Measurements from ENCODE around the gene HAPLN2.
A peak's percentile ranks its signal among the peaks of the same experiment; 100 is the strongest.
"Not testable (repeated sequence)": the region's sequence is repeated elsewhere in the genome, so short reads cannot be mapped to it uniquely, and the experiment has no call there.

HAPLN2 gene

DNA sequence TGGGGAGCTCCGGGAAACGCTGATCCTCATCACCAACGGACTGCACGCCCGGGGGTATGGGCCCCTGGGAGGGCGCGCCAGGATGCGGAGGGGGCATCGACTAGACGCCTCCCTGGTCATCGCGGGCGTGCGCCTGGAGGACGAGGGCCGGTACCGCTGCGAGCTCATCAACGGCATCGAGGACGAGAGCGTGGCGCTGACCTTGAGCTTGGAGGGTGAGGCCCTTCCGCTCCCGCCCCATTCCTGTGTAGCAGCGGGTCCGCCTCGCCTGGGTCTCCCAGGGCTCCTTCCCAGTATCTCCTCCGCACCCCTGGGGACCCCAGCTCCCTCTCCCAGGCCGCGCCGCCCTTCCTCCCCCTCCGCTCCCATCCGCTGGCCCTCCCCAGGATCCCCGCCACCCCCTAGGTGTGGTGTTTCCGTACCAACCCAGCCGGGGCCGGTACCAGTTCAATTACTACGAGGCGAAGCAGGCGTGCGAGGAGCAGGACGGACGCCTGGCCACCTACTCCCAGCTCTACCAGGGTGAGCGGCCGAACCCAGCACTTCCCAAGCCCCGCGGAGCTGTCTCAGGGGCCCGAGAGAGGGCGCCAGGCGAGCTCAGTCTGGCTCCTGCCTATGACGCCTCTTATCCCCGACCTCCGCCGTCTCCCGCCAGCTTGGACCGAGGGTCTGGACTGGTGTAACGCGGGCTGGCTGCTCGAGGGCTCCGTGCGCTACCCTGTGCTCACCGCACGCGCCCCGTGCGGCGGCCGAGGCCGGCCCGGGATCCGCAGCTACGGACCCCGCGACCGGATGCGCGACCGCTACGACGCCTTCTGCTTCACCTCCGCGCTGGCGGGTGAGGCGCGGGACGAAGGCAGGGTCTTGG lies 5.0 kb downstream of the HAPLN2 start:
- peak; percentile 69 for DNase-seq

DNA sequence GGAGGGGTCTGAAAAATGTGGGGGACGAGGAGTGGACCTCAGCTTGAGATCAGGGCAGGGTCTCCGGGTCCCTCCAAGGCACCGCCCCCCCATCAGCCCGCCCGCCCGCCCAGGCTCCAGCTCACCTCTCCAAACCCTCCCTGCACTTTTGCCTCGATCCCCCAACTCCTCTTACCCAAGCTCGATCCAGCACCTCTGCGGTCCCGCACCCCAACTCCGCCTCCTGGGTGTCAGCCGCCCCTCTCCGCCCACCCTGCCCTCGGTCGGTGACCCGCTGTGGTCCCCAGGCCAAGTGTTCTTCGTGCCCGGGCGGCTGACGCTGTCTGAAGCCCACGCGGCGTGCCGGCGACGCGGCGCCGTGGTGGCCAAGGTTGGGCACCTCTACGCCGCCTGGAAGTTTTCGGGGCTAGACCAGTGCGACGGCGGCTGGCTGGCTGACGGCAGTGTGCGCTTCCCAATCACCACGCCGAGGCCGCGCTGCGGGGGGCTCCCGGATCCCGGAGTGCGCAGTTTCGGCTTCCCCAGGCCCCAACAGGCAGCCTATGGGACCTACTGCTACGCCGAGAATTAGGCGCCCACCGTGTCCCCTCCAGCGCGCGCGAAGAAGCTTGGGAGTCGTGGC lies 5.7 kb downstream of the HAPLN2 start:
- DNase-seq, result no peak

DNA sequence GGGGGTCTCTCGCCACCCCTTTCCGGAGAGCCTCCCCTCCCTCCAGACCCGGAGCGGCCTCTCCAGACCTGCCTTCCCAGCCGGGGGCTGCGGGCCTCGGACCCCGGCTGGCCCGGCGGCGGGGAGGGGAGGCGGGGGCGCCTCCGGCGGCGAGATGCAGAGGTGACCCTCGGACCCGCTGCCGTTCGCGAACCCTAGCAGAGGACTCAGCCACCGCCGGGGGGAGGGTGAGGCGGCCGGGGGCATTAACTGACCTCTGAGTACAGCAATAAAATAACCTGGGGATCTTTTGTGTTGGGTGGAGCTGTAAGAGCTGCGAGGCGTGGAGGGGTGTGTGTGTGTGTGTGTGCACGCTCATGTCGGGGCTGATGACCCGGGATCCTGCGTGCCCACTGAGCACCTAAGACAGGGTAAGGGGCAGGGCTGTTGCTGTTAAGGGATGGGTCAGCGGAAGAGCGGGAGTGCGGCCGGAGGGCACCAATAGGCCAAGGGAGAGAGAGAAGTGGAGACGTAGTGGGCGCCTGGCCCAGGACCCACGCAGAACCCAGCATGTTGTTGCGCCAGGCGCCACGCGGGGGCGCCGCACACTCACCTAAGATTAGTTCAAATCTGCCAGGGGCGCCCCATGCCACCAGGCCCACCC lies 6.3 kb downstream of the HAPLN2 start:
- peak; percentile 76 for DNase-seq

DNA sequence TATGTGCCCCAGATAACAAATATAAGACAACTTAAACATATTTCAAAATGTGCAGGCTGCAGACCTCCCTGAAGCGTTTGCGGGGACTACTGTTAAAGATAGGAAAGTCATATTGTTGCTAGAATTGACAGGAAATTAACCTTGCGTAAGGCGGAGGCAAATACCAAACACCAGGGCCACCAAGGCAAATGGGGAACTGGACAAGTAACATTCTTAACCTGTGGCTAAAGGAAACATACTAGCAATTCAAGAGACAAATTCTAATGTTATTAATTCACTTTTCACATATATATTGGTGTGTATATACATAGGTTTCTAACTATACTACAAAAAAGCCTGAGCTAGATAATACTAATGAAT lies 6.8 kb downstream of the HAPLN2 start:
- DNase-seq, result no peak

DNA sequence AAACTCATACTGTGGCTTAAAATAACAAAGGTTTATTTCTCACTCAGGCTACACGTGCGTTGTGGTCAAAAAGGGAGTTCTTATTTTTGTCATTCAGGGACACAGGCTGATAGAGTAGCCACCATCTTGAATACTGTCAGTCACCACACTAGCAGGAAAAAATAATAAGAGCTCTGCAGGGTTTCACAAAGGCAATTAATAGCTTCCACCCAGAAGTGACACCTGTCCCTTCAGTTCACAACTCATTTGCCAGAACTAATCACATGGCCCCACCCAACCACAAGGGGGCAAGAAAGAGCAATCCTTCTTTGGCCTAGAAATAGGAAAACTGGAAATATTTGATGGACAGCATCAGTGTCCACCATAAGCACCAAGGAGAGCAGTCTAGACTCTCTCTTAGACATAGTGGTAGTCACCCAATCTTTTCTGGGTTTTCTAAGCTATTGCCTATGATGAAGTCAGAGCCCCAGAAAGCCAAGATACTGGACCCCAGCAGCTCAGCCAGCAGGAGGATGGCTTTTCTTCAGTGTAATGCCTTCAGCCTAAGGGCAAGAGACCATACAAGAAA lies 8.2 kb downstream of the HAPLN2 start:
- peak; percentile 82 for DNase-seq

DNA sequence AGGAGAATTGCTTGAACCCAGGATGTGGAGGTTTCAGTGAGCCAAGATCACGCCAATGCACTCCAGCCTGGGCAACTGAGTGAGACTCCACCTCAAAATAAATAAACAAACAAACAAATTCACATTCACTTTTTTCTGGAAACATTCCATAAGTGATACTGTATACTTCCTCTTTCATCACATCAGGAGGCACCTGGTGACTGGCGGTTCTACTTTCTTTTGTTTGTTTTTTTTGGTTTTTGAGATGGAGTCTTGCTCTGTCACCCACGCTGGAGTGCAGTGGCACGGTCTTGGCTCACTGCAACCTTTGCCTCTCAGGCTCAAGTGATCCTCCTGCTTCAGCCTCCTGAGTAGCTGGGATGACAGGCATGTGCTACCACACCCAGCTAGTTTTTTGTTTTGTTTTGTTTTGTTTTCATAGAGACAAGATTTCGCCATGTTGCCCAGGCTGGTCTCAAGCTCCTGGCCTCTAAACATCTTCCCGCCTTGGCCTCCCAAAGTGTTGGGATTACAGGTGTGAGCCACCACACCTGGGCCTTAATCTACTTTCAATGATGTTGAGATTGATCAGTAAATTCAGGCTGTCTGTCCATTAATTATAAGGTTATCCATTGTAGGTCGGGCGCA lies 10.7 kb downstream of the HAPLN2 start:
- no peak for DNase-seq

DNA sequence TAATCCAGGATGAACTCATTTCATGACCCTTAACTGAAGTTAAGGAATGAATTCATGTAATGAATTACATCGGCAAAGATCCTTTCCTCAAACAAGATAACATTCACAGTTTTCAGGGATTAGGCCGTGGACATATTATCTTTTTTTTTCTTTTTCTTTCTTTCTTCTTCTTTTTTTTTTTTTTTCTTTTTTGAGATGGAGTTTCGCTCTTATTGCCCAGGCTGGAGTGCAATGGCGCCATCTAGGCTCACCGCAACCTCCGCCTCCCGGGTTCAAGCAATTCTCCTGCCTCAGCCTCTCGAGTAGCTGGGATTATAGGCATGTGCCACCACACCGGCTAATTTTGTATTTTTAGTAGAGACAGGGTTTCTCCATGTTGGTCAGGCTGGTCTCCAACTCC lies 11.9 kb downstream of the HAPLN2 start:
- not testable (repeated sequence) for DNase-seq

DNA sequence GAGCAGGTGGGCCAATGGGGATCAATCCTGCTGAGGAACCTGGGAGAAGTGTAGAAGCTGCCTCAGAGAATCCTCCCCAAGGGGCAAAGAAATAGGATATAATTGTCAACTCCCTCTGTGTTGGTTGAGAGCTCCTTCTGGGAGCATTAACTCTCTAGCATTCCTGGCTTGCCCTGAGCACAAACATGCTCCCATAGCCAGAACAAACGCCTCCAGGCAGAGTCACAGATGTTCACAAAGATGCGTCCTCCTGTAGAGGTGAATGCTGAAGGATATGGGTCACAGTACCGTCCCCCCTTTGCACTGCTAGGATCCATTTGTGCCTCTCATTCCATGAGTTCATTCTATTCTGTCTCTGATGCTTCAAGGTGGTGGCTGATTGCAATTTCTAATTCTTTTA lies 13.1 kb downstream of the HAPLN2 start:
- no peak for DNase-seq

DNA sequence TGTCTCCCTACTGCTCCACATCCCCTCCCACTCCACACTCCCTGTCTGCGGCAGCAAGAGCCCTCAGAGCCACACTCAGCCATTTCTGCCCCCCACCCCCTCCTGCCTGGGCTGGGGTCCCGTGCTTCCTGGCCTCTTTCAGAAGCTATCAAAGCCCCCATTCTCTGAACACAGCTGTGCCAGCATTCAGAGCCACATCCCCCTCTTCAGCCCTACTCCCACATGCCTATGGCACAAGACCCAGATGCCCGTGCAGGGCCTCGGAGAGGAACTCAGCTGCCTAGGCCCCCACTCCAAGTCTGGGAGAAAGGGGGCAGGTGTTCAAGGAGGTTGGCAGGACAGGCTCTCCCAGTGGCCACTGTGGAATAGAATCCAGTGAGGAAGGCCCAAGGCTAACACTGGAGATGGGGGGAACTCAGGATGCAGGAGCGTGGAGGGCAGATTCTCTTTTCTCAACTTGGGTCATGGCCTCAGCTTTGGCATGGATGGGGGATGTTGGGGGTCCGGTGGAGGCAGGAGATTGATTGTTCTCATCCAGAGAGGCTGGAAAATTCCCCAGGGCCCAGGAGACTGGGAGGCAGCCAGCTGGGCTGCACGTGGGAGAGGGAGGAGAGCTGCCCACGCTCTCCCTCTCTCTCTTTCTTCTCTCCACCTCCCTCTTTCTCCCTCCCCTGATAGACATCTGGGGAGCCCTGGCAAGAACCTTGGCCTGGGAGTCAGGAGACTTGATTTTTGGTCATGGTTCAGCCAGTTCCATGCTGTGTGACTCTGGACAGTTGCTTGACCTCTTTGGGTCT lies 19.2 kb downstream of the HAPLN2 start:
- DNase-seq, result no peak

DNA sequence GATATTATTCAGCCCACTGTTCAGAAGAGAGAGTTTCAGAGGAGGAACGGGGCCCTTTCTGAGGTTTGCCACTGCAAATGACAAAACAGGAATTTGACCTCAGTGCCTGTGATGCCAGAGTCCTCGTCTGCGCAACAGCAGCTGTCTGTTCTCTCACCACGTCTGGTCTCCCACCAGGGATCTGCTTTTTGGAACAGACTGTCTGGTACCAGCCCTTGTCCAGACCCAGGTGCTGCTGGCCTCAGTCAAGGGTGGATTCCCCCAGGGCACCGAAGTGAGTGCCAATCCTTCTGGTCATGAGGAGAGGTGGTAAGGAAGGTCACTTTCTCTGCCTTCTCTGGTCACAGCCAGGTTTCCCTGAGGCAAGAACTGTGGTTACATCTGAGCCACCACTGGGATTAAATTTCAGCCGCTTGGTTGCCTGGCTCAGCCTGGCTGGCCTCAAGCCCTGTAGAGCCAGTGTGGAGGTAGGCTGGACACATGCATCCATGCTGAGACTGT lies 20.4 kb downstream of the HAPLN2 start:
- no peak for DNase-seq

DNA sequence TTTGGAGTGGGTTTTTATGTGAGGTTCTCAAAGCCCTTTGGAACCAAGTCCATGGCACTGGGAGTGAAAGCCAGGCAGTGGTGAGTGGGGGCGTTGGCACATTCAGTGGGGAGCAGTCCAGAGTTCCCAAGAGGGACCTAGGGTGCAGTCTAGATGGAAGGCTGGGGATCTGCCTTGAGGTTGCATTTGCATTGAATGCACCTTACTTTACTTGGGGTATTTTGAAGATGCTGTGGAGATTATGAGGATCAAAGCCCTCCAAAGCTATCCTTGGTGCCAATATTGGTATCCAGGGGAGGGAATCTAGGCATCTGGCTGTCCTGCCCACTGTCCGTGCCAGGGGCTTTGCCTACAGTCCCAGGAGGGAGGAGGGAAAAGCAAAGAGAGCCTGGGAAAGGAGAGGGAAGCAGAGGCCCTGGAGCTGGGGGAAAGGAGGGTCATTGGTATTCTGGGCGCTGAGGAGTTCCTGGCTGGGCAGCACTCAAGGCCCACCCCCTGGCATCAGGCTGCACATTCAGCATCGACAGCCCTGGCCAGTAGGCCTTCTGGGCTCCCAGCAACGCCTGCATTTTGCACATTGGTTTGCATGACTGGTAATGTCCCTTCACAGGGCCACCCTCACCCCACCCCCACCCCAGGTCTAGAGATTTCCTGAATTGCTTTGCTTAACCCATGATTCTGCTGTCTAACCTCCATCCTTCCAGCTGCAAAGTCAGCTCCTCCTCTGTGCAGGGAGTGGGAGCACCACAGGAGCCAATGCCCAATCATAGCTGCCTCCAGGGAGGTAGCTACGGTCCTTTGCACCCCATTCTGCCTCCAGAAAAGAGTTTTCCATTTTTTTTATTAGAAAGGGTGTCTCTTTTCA lies 21.9 kb downstream of the HAPLN2 start:
- DNase-seq, result no peak

DNA sequence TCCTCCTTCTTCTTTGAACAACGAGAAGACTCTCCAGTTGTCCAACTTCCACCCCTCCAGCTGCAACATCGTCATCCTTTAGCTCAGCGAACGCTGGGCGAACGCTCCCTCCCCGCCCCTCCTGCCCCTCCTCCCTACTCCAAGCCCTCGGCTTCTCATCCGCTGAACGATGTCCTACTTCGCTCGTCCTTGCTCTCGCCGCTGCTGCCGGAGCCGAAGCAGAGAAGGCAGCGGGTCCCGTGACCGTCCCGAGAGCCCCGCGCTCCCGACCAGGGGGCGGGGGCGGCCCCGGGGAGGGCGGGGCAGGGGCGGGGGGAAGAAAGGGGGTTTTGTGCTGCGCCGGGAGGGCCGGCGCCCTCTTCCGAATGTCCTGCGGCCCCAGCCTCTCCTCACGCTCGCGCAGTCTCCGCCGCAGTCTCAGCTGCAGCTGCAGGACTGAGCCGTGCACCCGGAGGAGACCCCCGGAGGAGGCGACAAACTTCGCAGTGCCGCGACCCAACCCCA lies 22.6 kb downstream of the HAPLN2 start, which contains the start of gene BCAN:
Gene BCAN (plus strand): TSS at position 357 of the 504 bp plus-strand sequence. CDS start 3,938 bp downstream, outside the sequence.
- DNase-seq, result no peak

DNA sequence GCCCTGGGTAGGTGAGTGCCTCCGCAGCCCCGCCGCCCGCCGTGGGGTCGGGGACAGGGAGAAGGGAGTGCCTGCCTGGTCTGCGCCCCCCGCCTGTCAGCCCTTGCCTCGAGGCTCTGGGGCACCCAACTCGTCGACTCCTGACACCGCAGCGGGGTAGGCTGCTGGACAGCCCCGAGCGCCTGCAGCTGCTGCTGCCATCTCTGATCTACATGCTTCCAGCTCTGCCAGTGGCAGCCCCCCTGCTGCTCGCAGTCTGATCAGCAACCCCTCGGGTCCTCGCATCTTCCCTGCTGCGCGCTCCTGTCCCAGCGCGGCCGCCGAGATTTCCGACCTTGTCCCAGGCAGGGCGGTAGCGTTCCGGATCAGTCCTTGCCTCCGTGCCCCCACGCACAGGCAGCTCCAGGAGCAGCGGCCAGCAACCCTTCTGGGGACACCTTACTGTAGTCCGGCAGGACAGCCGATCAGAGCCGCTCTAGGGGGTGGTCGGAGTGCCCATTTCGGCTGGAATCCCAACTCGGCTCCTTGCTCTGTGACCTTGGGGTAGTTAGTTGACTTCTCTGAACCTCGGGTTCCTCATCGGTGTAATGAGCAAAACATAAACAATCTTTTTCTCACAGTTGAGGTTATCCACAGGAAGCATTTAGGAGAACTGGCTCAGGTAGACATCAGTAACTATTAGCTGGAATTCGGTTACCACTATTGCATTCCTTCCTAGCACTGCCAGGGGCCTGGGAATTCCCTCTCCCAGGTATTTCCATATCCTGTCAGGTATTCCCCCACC lies 23.2 kb downstream of the HAPLN2 start:
- no peak for DNase-seq

DNA sequence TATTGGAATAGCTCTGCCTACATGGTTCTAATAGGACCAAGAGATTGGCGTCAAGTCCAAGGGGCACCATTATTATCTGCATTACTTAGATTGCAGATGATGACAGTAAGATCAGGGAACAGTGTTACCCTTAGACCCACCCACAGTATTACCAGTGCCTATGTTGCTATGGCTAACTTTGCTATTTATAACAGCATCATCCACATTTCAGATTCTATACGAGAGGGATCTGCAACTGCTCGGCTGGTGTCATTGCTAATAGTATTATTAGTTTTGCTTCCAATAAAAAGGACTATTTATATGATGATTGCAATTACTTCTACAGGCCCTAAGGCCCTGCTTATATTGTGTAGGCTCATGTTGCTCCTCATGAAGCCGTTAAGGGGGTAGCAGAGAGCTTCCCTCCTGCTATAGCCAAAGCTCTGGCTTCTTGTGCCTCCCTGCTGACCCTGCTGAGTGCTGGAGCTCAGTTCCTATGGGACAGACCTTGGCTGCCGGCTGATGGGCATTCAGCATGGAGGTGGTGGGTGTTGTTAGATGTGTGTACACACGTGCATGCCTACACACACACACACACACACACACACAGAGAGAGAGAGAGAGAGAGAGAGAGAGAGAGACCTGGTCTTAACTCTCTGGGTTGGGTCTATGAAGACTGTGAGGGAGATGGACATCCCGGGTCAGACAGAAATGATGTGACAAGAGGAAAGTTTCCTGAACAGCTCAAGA lies 24.0 kb downstream of the HAPLN2 start:
- no peak for DNase-seq

DNA sequence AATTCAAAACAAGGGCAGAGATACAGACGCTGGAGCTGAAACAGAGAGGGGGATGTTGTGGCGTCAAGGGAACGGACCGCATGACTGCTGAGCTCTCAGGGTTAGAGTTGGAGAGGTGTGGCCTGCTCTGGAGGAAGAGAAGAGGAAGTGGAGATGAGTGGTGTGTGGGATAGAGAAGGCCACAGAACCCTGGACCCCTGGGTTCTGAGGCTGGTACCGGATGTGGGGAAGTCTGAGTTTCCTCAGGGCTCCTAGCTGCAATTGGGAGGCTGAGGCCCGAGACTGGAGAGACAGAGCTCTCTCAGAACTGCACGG lies 24.5 kb downstream of the HAPLN2 start:
- peak; percentile 52 for DNase-seq

DNA sequence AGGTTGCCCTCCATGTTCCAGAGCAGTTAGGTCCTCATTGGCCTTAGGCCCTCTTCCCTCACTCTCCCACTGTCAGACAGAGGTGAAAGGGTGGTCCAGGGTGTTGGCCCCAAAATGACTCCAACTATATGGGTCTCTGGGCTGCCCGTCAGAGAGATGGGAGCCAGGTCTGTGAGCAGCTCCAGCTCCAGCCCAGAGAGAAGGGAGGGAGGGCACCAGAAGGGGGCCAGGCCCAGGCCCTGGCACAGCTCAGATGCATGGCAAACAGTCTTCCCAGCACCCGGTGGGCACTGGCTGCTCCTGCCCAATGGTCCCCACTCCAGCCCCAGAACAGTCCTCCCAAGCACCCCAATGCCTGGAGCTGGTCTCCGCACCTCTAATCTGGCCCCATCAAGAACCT lies 24.9 kb downstream of the HAPLN2 start:
- no peak for DNase-seq

DNA sequence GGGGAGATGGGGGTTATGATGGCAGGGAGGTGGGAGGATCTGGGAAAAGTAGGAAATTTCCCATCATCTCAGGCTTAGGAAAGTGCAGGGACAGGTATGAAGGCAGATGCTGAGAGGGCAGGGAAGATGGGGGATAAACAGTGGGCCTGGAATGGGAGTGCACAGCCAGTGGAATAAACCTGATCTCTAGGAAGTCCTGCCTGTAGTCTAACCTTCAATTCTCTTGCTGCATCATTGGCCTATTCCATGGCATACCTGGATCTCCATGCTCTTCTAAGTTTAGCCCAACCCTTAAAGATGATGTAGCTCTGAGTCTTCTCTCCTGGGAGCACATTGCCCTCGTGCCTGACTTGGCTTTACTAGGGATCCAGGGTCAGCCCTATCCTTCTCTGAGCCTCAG lies 25.4 kb downstream of the HAPLN2 start:
- no peak for DNase-seq

DNA sequence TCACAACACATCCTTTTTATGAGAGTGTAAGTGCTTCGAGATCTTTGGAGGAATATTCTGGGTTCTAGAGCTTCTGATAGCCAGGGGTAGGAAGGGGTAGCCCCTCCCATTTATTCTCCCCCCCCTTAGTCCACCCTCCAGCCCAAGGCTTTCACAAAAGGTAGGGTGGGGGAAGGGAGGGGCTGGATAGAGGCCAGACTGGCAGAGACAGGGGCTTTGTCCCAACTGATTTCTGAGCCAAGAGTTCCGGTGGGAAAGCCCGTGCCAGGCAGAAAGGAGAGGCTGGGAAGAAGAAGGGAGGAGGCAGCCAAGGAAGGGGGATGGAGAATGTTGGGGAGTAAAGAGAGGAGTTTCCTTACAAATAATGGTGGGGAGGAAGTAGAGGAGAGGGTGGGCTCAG lies 25.8 kb downstream of the HAPLN2 start:
- no peak for DNase-seq

DNA sequence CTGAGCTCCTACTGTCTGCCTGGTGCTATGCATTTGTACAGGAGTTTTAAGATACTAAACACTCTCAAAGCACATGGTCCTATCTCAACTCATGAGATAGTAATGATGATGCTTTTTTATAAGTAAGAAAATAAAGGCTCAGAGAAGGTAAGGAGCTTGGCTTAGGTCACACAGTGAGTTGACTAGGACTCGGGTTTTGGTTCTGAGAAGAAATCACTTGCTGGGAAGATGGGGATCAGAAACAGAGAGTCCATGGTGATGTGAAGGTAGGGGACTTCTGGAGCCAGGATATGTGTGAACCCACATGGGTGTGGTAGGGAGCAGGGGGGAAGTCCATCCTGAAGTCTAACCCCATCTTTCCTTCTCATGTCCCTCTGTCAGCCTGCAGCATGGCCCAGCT lies 26.5 kb downstream of the HAPLN2 start:
- no peak for DNase-seq
